Stomach (tissue), 9 donors: ENCODE data around the gene LCMT1. TPM values are rescaled to one million over a fixed set of nuclear protein-coding genes. Genes with fewer than 3 reads are reported as not detected.

Source experiments
- DNase-seq, 2 donors: peaks; one replicate each; pipeline versions ENCODE4 v3.0.0 to v3.0.0-alpha.2; 2013 to 2019
- H3K27ac ChIP-seq, 5 donors: fragments of 200-600 bp in 4 of 5; sonication (generic) in 4 of 5; one replicate each; pipeline ENCODE4 v1.5.1; 2013 to 2019; ENCODE audit warnings: mild to moderate bottlenecking in 1 of 5, moderate library complexity in 1 of 5
- H3K27me3 ChIP-seq, 3 donors: fragments of 200-600 bp; sonication (generic); one replicate each; pipeline ENCODE4 v1.5.1; 2017 to 2019; ENCODE audit warnings: mixed run types in 1 of 3
- H3K36me3 ChIP-seq, 4 donors: fragments of 200-600 bp; sonication (generic); 1 replicate in 3 of 4; 2 replicates in 1 of 4; pipeline ENCODE4 v1.5.1; 2016 to 2019
- H3K4me1 ChIP-seq, 4 donors: fragments of 200-600 bp; sonication (generic); one replicate each; pipeline ENCODE4 v1.5.1; 2016 to 2019
- H3K4me3 ChIP-seq, 4 donors: fragments of 200-600 bp; sonication (generic) in 3 of 4; one replicate each; pipeline ENCODE4 v1.5.1; 2016 to 2019; ENCODE audit warnings: mild to moderate bottlenecking in 1 of 4
- H3K9me3 ChIP-seq, 4 donors: fragments of 200-600 bp; sonication (generic); one replicate each; pipeline ENCODE4 v1.5.1; 2016 to 2019
- CTCF ChIP-seq, 7 experiments: fragments of 450-650 bp in 4 of 7; fragments of 200-600 bp in 3 of 7; sonication (generic) in 3 of 7; IDR thresholded peaks; one replicate each; pipeline ENCODE4 v1.5.1; 2016 to 2019; ENCODE audit warnings: antibody characterized with exemption in 7 of 7, control low read depth in 2 of 7, mild to moderate bottlenecking in 1 of 7
- EP300 ChIP-seq: sonication (generic); formaldehyde crosslinking; IDR thresholded peaks from one replicate; pipeline ENCODE4 v1.6.1; 2017; ENCODE audit warnings: antibody characterized with exemption
- POLR2A ChIP-seq, 4 donors: fragments of 450-650 bp; IDR thresholded peaks; one replicate each; pipeline ENCODE4 v1.6.1; 2016; ENCODE audit warnings: antibody characterized with exemption in 4 of 4, control low read depth in 2 of 4, mild to moderate bottlenecking in 1 of 4, moderate library complexity in 1 of 4
- POLR2AphosphoS5 ChIP-seq, 3 donors: sonication (generic); formaldehyde crosslinking; IDR thresholded peaks; one replicate each; pipeline ENCODE4 v1.6.1; 2016; ENCODE audit warnings: antibody characterized with exemption in 3 of 3
- WGBS, 5 donors: extraction: QIAGEN DNeasy Blood & Tissue Kit in 3 of 5; methylation state at CpG; one replicate each; pipeline versions ENCODE4 v1.1.5 to v1.1.7; 2013 to 2018; 5-methylcytosine and 5-hydroxymethylcytosine counted together
- intact Hi-C: fragments of 100-400 bp; cut with DNase I; formaldehyde crosslinking; loops from one replicate; pipeline ENCODE4 v1.15.1; 2023; ENCODE audit warnings: low total_unique reads
- polyA plus RNA-seq, 3 donors: library from polyadenylated mRNA; stranded (reverse); fragments of 200-250 nt; gene quantifications; one replicate each; pipeline ENCODE4 v1.2.3, GENCODE V29; 2013
- small RNA-seq, 4 donors: library from RNA; depleted of rRNA; stranded (forward); fragments of <200 nt; gene quantifications; one replicate each; pipeline ENCODE3, GENCODE V24; 2016
- total RNA-seq, 5 donors: library from RNA; depleted of rRNA; stranded (reverse); fragments of >200 nt; gene quantifications; one replicate each; pipeline versions ENCODE4 v1.1.0 to v1.2.3, GENCODE V29; 2014 to 2016
- donor health status: healthy with polysubstance abuse.
- donor health status: Bipolar disorder and iron deficiency.
- donor health status: healthy.

Gene LCMT1
- total and polyA plus RNA-seq, 8 donors: 15.4 to 54.9 (median 30.9) TPM

- H3K4me1 ChIP-seq: no peaks in the 10 kb centered on the region
- H3K36me3 ChIP-seq: no peaks in the 10 kb centered on the region
- intact Hi-C loops: no loop called here
- 54 to 73% (median 55%) methylated on average over 2 to 3 of the region's 3 CpGs for WGBS, 5 donors
- no peak overlapping the region for H3K4me3 ChIP-seq
- no peaks in the 10 kb centered on the region for H3K9me3 ChIP-seq
- TF ChIP-seq POLR2AphosphoS5 (IDR thresholded peaks at IDR 0.05): no peak
- no peak for TF ChIP-seq EP300
- TF ChIP-seq CTCF (IDR thresholded peaks at IDR 0.05): no peak
- TF ChIP-seq POLR2A (IDR thresholded peaks at IDR 0.05): no peak
- H3K27ac ChIP-seq: no peak overlapping the region
- DNase-seq: peak in 1 of 2 donors; percentile 38
- no peaks in the 10 kb centered on the region for H3K27me3 ChIP-seq
These were observed 107.7 kb downstream of the LCMT1 start for GRCh38 chr16:25219070-25219737.

- no peaks in the 10 kb centered on the region for H3K9me3 ChIP-seq
- intact Hi-C loops: no loop called here
- H3K27ac ChIP-seq: no peak overlapping the region
- TF ChIP-seq CTCF (IDR thresholded peaks at IDR 0.05): no peak
- TF ChIP-seq POLR2AphosphoS5 (IDR thresholded peaks at IDR 0.05): no peak
- no peak for TF ChIP-seq EP300
- TF ChIP-seq POLR2A (IDR thresholded peaks at IDR 0.05): no peak
- no peak for DNase-seq
- no peaks in the 10 kb centered on the region for H3K36me3 ChIP-seq
- H3K4me3 ChIP-seq: no peak overlapping the region
- peaks cover 0 to 11% (median 0%) of the 10 kb centered on the region in 4 donors for H3K4me1 ChIP-seq
- no peaks in the 10 kb centered on the region for H3K27me3 ChIP-seq
- 76 to 82% (median 80%) methylated on average over 8 of the region's 8 CpGs for WGBS, 5 donors
These were observed 111.4 kb downstream of the LCMT1 start for GRCh38 chr16:25222959-25223358.

GRCh38 chr16:25223964-25224363 is 112.4 kb downstream of the LCMT1 start:
- WGBS, 5 donors: 73 to 95% (median 84%) methylated on average over 6 of the region's 6 CpGs
- peaks cover 0 to 11% (median 0%) of the 10 kb centered on the region in 4 donors for H3K4me1 ChIP-seq
- H3K4me3 ChIP-seq: no peak overlapping the region
- H3K36me3 ChIP-seq: no peaks in the 10 kb centered on the region
- no peaks in the 10 kb centered on the region for H3K27me3 ChIP-seq
- TF ChIP-seq CTCF (IDR thresholded peaks at IDR 0.05): no peak
- H3K27ac ChIP-seq: no peak overlapping the region
- no peaks in the 10 kb centered on the region for H3K9me3 ChIP-seq
- DNase-seq: no peak
- intact Hi-C loops: no loop called here

- Histone ChIP-seq H3K9me3 (no peaks in the 10 kb centered on the region), H3K4me1 (peaks cover 0 to 11% (median 0%) of the 10 kb centered on the region in 4 donors), H3K27me3 (no peaks in the 10 kb centered on the region), H3K36me3 (no peaks in the 10 kb centered on the region), H3K4me3 (no peak overlapping the region), H3K27ac (no peak overlapping the region)
- TF ChIP-seq CTCF (IDR thresholded peaks at IDR 0.05) (no peak), POLR2AphosphoS5 (IDR thresholded peaks at IDR 0.05) (no peak)
- DNase-seq: no peak
- WGBS, 5 donors: 71 to 76% (median 76%) methylated on average over 7 of the region's 7 CpGs
- intact Hi-C loops: loop anchor here (5.0 kb wide), 1 partner anchor 168 kb away; no protein-coding TSS in a partner anchor
These were observed 113.3 kb downstream of the LCMT1 start for GRCh38 chr16:25224731-25225319.

Small RNAs within 50 kb of the gene (small RNA-seq; reads per million reads assigned to genes)
- gene RN7SL557P: 0 reads per million in 4 donors

Other genes with a start within 250 kb of the LCMT1 start
- gene ARHGAP17, start 96.4 kb upstream of the LCMT1 start, total RNA-seq: 100 to 1,000 TPM in 2 of 5 donors, 10 to 100 TPM in 3; 30.3 to 414 (median 74.9) TPM
- 10 to 100 TPM; 18.4 to 22.7 (median 20.5) TPM for gene ARHGAP17, start 96.4 kb upstream of the LCMT1 start, polyA plus RNA-seq
- gene AQP8, start 105.2 kb downstream of the LCMT1 start, total RNA-seq: not detected
- under 1 TPM in 1 of 3 donors, not detected in 2; 0.13 TPM for gene AQP8, start 105.2 kb downstream of the LCMT1 start, polyA plus RNA-seq
- 1 to 10 TPM in 3 of 5 donors, under 1 TPM in 1, not detected in 1; 0.45 to 5.3 (median 2.7) TPM for gene ZKSCAN2, start 146.1 kb downstream of the LCMT1 start, total RNA-seq
- gene ZKSCAN2, start 146.1 kb downstream of the LCMT1 start, polyA plus RNA-seq: under 1 TPM; 0.58 to 0.92 (median 0.81) TPM